Parathyroid adenoma (tissue), 2 donors: ENCODE data around the gene DENND5A.
"Not testable (repeated sequence)": the region's sequence is repeated elsewhere in the genome, so short reads cannot be mapped to it uniquely, and the experiment has no call there.

ENCODE experiments used
- H2AFZ ChIP-seq: fragments of 300-600 bp; sonication (generic); one replicate; pipeline ENCODE4 v1.7.0; 2017; ENCODE audit warnings: antibody characterized with exemption, mild to moderate bottlenecking
- H3K27ac ChIP-seq: fragments of 300-600 bp; sonication (generic); one replicate; pipeline ENCODE4 v1.7.0; 2017
- H3K27me3 ChIP-seq: fragments of 300-600 bp; sonication (generic); one replicate; pipeline ENCODE4 v1.7.0; 2017; ENCODE audit warnings: low read length; ENCODE audit not compliant: control insufficient read depth, insufficient read depth
- H3K36me3 ChIP-seq: fragments of 300-600 bp; sonication (generic); one replicate; pipeline ENCODE4 v1.7.0; 2017; ENCODE audit warnings: low read length; ENCODE audit not compliant: control insufficient read depth, insufficient read depth
- H3K4me1 ChIP-seq: fragments of 300-600 bp; sonication (generic); one replicate; pipeline ENCODE4 v1.7.0; 2017; ENCODE audit warnings: control low read depth
- H3K4me2 ChIP-seq: fragments of 300-600 bp; sonication (generic); one replicate; pipeline ENCODE4 v1.7.0; 2017; ENCODE audit warnings: low read length
- H3K4me3 ChIP-seq: fragments of 300-600 bp; sonication (generic); one replicate; pipeline ENCODE4 v1.7.0; 2017; ENCODE audit warnings: low read depth, low read length
- H3K79me2 ChIP-seq: fragments of 300-600 bp; sonication (generic); one replicate; pipeline ENCODE4 v1.7.0; 2017; ENCODE audit warnings: control low read depth
- H3K9ac ChIP-seq: fragments of 300-600 bp; sonication (generic); one replicate; pipeline ENCODE4 v1.7.0; 2017; ENCODE audit warnings: mild to moderate bottlenecking
- H3K9me3 ChIP-seq: fragments of 300-600 bp; sonication (generic); one replicate; pipeline ENCODE4 v1.7.0; 2017; ENCODE audit warnings: low read length; ENCODE audit not compliant: control insufficient read depth
- CTCF ChIP-seq: fragments of 300-600 bp; sonication (generic); IDR thresholded peaks from one replicate; pipeline ENCODE4 v1.7.0; 2017; ENCODE audit warnings: antibody characterized with exemption, mild to moderate bottlenecking
- donor health status: primary hyperparathyroidism.

The DENND5A gene

GRCh38 chr11:9247863-9248262, 17.3 kb downstream of the DENND5A start:
- Histone ChIP-seq H3K9ac (no peak overlapping the region), H3K9me3 (no peaks in the 10 kb centered on the region), H3K4me1 (no peaks in the 10 kb centered on the region), H3K4me3 (no peak overlapping the region), H3K36me3 (no peaks in the 10 kb centered on the region), H3K27me3 (no peaks in the 10 kb centered on the region), H3K79me2 (peaks cover 19% of the 10 kb centered on the region), H3K4me2 (no peak overlapping the region), H2AFZ (no peak overlapping the region), H3K27ac (no peak overlapping the region)
- no peak for TF ChIP-seq CTCF

- H3K36me3 ChIP-seq, H3K9ac ChIP-seq, H3K4me1 ChIP-seq, H3K4me3 ChIP-seq, H3K9me3 ChIP-seq, H2AFZ ChIP-seq, H3K79me2 ChIP-seq, H3K27me3 ChIP-seq, H3K27ac ChIP-seq, H3K4me2 ChIP-seq: not testable (repeated sequence)
These were observed 28.9 kb downstream of the DENND5A start for GRCh38 chr11:9236242-9236641.

GRCh38 chr11:9232482-9232881, 32.7 kb downstream of the DENND5A start:
- Histone ChIP-seq H3K4me2 (no peak overlapping the region), H3K4me3 (no peak overlapping the region), H3K79me2 (peaks cover 2% of the 10 kb centered on the region), H2AFZ (no peak overlapping the region), H3K27me3 (no peaks in the 10 kb centered on the region), H3K4me1 (no peaks in the 10 kb centered on the region), H3K9me3 (no peaks in the 10 kb centered on the region), H3K9ac (no peak overlapping the region), H3K27ac (no peak overlapping the region), H3K36me3 (no peaks in the 10 kb centered on the region)
- TF ChIP-seq CTCF: no peak

GRCh38 chr11:9231848-9232177, 33.3 kb downstream of the DENND5A start:
- H3K27ac ChIP-seq: no peak overlapping the region
- no peak overlapping the region for H3K9ac ChIP-seq
- H2AFZ ChIP-seq: no peak overlapping the region
- no peaks in the 10 kb centered on the region for H3K9me3 ChIP-seq
- no peaks in the 10 kb centered on the region for H3K36me3 ChIP-seq
- no peaks in the 10 kb centered on the region for H3K4me1 ChIP-seq
- H3K4me3 ChIP-seq: no peak overlapping the region
- H3K27me3 ChIP-seq: no peaks in the 10 kb centered on the region
- peaks cover 2% of the 10 kb centered on the region for H3K79me2 ChIP-seq
- no peak overlapping the region for H3K4me2 ChIP-seq
- no peak for TF ChIP-seq CTCF

DNA sequence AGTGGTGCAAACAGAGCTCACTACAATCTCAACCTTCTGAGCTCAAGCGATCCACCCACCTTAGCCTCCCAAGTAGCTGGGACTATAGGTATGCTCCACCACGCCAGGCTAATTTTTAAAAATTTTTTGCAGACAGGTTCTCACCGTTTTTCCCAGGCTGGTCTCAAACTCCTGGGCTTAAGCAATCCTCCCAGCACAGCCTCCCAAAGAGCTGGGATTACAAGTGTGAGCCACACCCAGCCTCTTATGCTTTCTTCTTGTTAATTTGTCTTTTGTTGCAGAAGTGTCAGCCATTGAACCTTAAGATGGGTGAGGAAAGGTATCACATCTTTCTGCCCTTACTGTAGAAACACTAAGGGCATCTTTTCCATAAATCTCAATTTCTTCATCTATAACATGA, 34.9 kb downstream of the DENND5A start:
- Histone ChIP-seq H3K27me3 (no peaks in the 10 kb centered on the region), H2AFZ (no peak overlapping the region), H3K4me2 (no peak overlapping the region), H3K27ac (no peak overlapping the region), H3K4me1 (no peaks in the 10 kb centered on the region), H3K36me3 (no peaks in the 10 kb centered on the region), H3K79me2 (peaks cover 2% of the 10 kb centered on the region), H3K9me3 (no peaks in the 10 kb centered on the region), H3K4me3 (no peak overlapping the region), H3K9ac (no peak overlapping the region)
- TF ChIP-seq CTCF: no peak
